Measurements from ENCODE around the gene ALCAM. TPM values are rescaled to one million over a fixed set of nuclear protein-coding genes. Genes with fewer than 3 reads are reported as not detected.

ALCAM gene
- total RNA-seq, 4 donors from 2014 or later, result 7.3 to 249 (median 26.8) TPM

- TF ChIP-seq, protein P1, sequence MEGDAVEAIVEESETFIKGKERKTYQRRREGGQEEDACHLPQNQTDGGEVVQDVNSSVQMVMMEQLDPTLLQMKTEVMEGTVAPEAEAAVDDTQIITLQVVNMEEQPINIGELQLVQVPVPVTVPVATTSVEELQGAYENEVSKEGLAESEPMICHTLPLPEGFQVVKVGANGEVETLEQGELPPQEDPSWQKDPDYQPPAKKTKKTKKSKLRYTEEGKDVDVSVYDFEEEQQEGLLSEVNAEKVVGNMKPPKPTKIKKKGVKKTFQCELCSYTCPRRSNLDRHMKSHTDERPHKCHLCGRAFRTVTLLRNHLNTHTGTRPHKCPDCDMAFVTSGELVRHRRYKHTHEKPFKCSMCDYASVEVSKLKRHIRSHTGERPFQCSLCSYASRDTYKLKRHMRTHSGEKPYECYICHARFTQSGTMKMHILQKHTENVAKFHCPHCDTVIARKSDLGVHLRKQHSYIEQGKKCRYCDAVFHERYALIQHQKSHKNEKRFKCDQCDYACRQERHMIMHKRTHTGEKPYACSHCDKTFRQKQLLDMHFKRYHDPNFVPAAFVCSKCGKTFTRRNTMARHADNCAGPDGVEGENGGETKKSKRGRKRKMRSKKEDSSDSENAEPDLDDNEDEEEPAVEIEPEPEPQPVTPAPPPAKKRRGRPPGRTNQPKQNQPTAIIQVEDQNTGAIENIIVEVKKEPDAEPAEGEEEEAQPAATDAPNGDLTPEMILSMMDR (IDR thresholded peaks at IDR 0.05; ENCODE audit: low read depth), result no peak
These were observed 204.3 kb downstream of the ALCAM start for GRCh38 chr3:105571005-105571404.

GRCh38 chr3:105572501-105572900 is 205.8 kb downstream of the ALCAM start:
- TF ChIP-seq, protein P1 (IDR thresholded peaks at IDR 0.05; ENCODE audit: low read depth), result no peak

GRCh38 chr3:105579439-105579838 is 212.7 kb downstream of the ALCAM start:
- TF ChIP-seq, protein P1 (IDR thresholded peaks at IDR 0.05; ENCODE audit: low read depth), result no peak

- TF ChIP-seq, protein P1 (IDR thresholded peaks at IDR 0.05; ENCODE audit: low read depth), result no peak
These were observed 213.7 kb downstream of the ALCAM start for GRCh38 chr3:105580296-105580965.

DNA sequence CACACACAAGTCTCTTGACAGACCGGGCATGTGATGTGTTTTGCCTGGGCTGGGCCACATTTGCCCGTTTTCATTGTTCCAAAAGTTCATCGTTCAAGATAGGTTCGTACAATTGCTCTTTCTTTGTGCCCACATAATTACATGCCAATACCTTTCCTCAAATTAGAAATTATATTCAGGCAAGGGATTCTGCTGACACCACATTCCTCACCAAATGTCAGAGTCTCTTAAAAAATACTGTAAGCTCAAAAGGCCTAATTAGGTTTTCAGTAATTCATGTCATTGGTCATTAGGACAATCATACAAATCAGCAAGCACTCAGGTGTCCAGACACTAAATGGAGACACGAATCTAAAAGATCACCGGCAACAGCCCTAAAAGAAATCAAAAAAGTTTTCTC is 215.3 kb downstream of the ALCAM start:
- TF ChIP-seq, protein P1 (IDR thresholded peaks at IDR 0.05; ENCODE audit: low read depth), result no peak

DNA sequence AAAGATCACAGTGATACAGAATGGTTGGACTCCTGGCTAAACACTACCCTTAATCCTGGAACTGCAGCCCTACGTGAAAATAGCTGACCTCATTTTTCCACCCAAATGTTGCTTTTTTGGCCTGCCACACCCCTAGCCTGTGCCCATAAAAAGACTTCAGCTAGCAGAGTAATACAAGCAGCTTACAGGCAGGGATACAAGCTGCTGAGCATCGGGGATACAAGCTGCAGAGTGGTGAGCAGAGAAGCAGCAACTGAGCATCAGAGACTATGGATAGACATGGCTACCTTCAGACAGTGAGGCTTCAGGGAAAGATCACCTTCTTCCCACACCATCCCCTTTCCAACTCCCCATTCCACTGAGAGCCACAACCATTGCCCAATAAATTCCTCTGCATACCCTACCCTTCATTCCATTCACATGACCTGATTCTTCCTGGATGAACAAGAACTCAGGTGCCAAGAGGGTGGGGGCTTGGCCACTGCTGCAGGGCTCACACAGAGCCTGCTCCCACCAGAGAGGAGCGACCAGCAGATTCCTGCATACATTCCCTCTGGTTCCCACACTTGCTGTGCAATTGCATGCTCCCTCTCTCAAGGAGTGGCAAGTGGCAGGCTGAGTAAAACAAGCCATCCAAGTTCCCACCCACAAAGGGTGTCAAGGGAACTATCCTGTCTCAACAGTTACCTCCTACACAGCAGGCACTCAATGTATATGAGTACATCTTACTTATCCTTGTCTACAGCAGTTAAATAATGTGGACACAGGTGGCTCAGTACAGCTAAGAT is 217.5 kb downstream of the ALCAM start:
- TF ChIP-seq, protein P1 (IDR thresholded peaks at IDR 0.05; ENCODE audit: low read depth), result no peak

DNA sequence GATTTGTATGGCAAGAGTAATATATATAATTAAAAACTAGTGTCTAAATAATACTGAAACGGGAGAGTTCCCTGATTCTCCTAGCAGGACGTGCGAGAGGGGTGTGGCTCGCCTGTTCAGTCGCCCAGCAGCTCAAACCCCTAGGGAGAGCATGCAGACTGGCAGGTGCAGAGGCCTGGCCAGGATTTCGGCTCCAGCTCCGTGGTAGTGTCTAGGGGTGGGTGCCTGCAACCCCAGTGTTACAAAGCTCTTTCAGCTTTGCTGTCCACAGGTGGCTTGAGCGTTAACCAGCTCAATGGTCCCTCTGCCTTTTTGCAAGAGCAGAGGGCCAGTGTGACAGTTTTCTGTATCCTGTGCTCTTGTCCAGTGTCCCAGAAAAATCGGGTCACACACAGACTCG is 226.6 kb downstream of the ALCAM start:
- TF ChIP-seq, protein P1 (IDR thresholded peaks at IDR 0.05; ENCODE audit: low read depth), result no peak

Measured in subcutaneous adipose tissue (tissue), 4 donors.